Esophagus muscularis mucosa (tissue), 4 donors: Measurements from ENCODE around the gene RBM20. TPM values are rescaled to one million over a fixed set of nuclear protein-coding genes. Genes with fewer than 3 reads are reported as not detected.

Experiments
- DNase-seq: peaks from one replicate; pipeline ENCODE4 v3.0.0-alpha.2; 2017; ENCODE audit errors: extremely low spot score
- H3K27ac ChIP-seq, 4 donors: fragments of 200-600 bp; sonication (generic); replicated peaks in 1 of 4; 1 replicate in 3 of 4; 2 replicates in 1 of 4; pipeline ENCODE4 v1.5.1; 2016 to 2019; ENCODE audit warnings: mild to moderate bottlenecking in 1 of 4
- H3K27me3 ChIP-seq, 4 donors: fragments of 200-600 bp; sonication (generic); one replicate each; pipeline versions ENCODE4 v1.5.1 to v1.6.0; 2016 to 2019
- H3K36me3 ChIP-seq, 4 donors: fragments of 200-600 bp; sonication (generic); one replicate each; pipeline ENCODE4 v1.5.1; 2016 to 2019
- H3K4me1 ChIP-seq, 4 donors: fragments of 200-600 bp; sonication (generic); one replicate each; pipeline ENCODE4 v1.5.1; 2016 to 2019
- H3K4me3 ChIP-seq, 4 donors: fragments of 200-600 bp; sonication (generic); 1 replicate in 2 of 4; 2 replicates in 2 of 4; pipeline ENCODE4 v1.5.1; 2016 to 2019; ENCODE audit warnings: mild to moderate bottlenecking in 4 of 4, moderate library complexity in 1 of 4
- H3K9me3 ChIP-seq, 4 donors: fragments of 200-600 bp; sonication (generic); 1 replicate in 3 of 4; 2 replicates in 1 of 4; pipeline ENCODE4 v1.5.1; 2016 to 2019
- CTCF ChIP-seq, 3 experiments: fragments of 200-600 bp in 2 of 3; fragments of 450-650 bp in 1 of 3; sonication (generic) in 2 of 3; IDR thresholded peaks; one replicate each; pipeline ENCODE4 v1.5.1; 2017 to 2019; ENCODE audit warnings: antibody characterized with exemption in 3 of 3, mild to moderate bottlenecking in 2 of 3, moderate library complexity in 1 of 3
- EP300 ChIP-seq: sonication (generic); formaldehyde crosslinking; IDR thresholded peaks from one replicate; pipeline ENCODE4 v1.6.1; 2017; ENCODE audit warnings: antibody characterized with exemption
- POLR2A ChIP-seq: fragments of 450-650 bp; IDR thresholded peaks from one replicate; pipeline ENCODE4 v1.6.1; 2017; ENCODE audit warnings: antibody characterized with exemption, moderate library complexity, mild to moderate bottlenecking, low read depth
- POLR2AphosphoS5 ChIP-seq, 2 donors: sonication (generic); formaldehyde crosslinking; IDR thresholded peaks; one replicate each; pipeline ENCODE4 v1.6.1; 2017; ENCODE audit warnings: antibody characterized with exemption in 2 of 2
- WGBS: methylation state at CpG from one replicate; pipeline ENCODE4 v1.1.5; 2018; 5-methylcytosine and 5-hydroxymethylcytosine counted together
- intact Hi-C: fragments of 100-400 bp; cut with DNase I; formaldehyde crosslinking; loops from one replicate; pipeline ENCODE4 v1.15.1; 2023
- total RNA-seq, 4 donors: library from RNA; depleted of rRNA; stranded (reverse); fragments of >200 nt; gene quantifications; one replicate each; pipeline versions ENCODE4 v1.1.0 to v1.2.1, GENCODE V29; 2016

RBM20 gene
- total RNA-seq, 4 donors from 2014 or later, result 5.3 to 7.7 (median 5.8) TPM

- no peak for DNase-seq
- no peak for TF ChIP-seq POLR2A
- peak in 1 of 2 donors; percentile 23 for TF ChIP-seq POLR2AphosphoS5 (IDR thresholded peaks at IDR 0.05)
- no peak for TF ChIP-seq EP300
- WGBS, result 59% methylated on average over 9 of the region's 9 CpGs
- Histone ChIP-seq H3K9me3 (no peaks in the 10 kb centered on the region), H3K4me1 (peaks cover 29 to 60% (median 55%) of the 10 kb centered on the region in 4 donors), H3K27ac (peak overlapping the region; percentile 65 to 70 (median 68)), H3K4me3 (no peak overlapping the region), H3K27me3 (no peaks in the 10 kb centered on the region), H3K36me3 (peaks cover 0 to 10% (median 0%) of the 10 kb centered on the region in 4 donors)
- intact Hi-C loops, result no loop called here
Observed at GRCh38 chr10:110793128-110793812, 149.1 kb downstream of the RBM20 start.

GRCh38 chr10:110793886-110794285, 149.8 kb downstream of the RBM20 start:
- TF ChIP-seq POLR2A, result no peak
- TF ChIP-seq EP300, result peak; percentile 22
- no peak overlapping the region for H3K4me3 ChIP-seq
- H3K27me3 ChIP-seq, result no peaks in the 10 kb centered on the region
- peaks cover 29 to 59% (median 54%) of the 10 kb centered on the region in 4 donors for H3K4me1 ChIP-seq
- intact Hi-C loops, result no loop called here
- WGBS, result 90% methylated on average over 6 of the region's 6 CpGs
- H3K36me3 ChIP-seq, result peaks cover 0 to 16% (median 0%) of the 10 kb centered on the region in 4 donors
- DNase-seq, result no peak
- no peaks in the 10 kb centered on the region for H3K9me3 ChIP-seq
- H3K27ac ChIP-seq, result peak overlapping the region; percentile 65 to 70 (median 68)

GRCh38 chr10:110794808-110795207, 150.7 kb downstream of the RBM20 start:
- Histone ChIP-seq H3K4me1 (peaks cover 27 to 54% (median 52%) of the 10 kb centered on the region in 4 donors), H3K36me3 (peaks cover 0 to 25% (median 2%) of the 10 kb centered on the region in 4 donors), H3K4me3 (no peak overlapping the region), H3K27me3 (no peaks in the 10 kb centered on the region), H3K9me3 (no peaks in the 10 kb centered on the region), H3K27ac (peak overlapping the region; percentile 65 to 70 (median 68))
- no peak for TF ChIP-seq POLR2AphosphoS5 (IDR thresholded peaks at IDR 0.05)
- TF ChIP-seq POLR2A, result no peak
- no peak for TF ChIP-seq CTCF (IDR thresholded peaks at IDR 0.05)
- TF ChIP-seq EP300, result no peak
- no peak for DNase-seq
- 93% methylated on average over 4 of the region's 4 CpGs for WGBS
- intact Hi-C loops, result no loop called here

- Histone ChIP-seq H3K27me3 (no peaks in the 10 kb centered on the region), H3K9me3 (no peaks in the 10 kb centered on the region), H3K4me1 (peaks cover 33 to 36% (median 35%) of the 10 kb centered on the region in 4 donors), H3K36me3 (peaks cover 0 to 34% (median 3%) of the 10 kb centered on the region in 4 donors), H3K4me3 (no peak overlapping the region), H3K27ac (no peak overlapping the region)
- DNase-seq, result no peak
- TF ChIP-seq POLR2A, result no peak
- no peak for TF ChIP-seq EP300
- TF ChIP-seq CTCF (IDR thresholded peaks at IDR 0.05), result no peak
- TF ChIP-seq POLR2AphosphoS5 (IDR thresholded peaks at IDR 0.05), result no peak
- intact Hi-C loops, result no loop called here
- WGBS, result 83% methylated on average over 10 of the region's 10 CpGs
Observed at GRCh38 chr10:110797416-110797815, 153.3 kb downstream of the RBM20 start.

- intact Hi-C loops, result no loop called here
- peaks cover 34 to 36% (median 35%) of the 10 kb centered on the region in 4 donors for H3K4me1 ChIP-seq
- TF ChIP-seq CTCF (IDR thresholded peaks at IDR 0.05) (no peak), POLR2A (no peak), POLR2AphosphoS5 (IDR thresholded peaks at IDR 0.05) (no peak), EP300 (no peak)
- no peaks in the 10 kb centered on the region for H3K27me3 ChIP-seq
- WGBS, result 100% methylated on average over 2 of the region's 2 CpGs
- peaks cover 0 to 34% (median 3%) of the 10 kb centered on the region in 4 donors for H3K36me3 ChIP-seq
- DNase-seq, result no peak
- no peak overlapping the region for H3K27ac ChIP-seq
- no peak overlapping the region for H3K4me3 ChIP-seq
- no peaks in the 10 kb centered on the region for H3K9me3 ChIP-seq
Observed at GRCh38 chr10:110798340-110798739, 154.2 kb downstream of the RBM20 start.
